ENCODE data around the gene TUBGCP3. TPM values are rescaled to one million over a fixed set of nuclear protein-coding genes. Genes with fewer than 3 reads are reported as not detected.
A peak's percentile ranks its signal among the peaks of the same experiment; 100 is the strongest.
"Not testable (repeated sequence)": the region's sequence is repeated elsewhere in the genome, so short reads cannot be mapped to it uniquely, and the experiment has no call there.

TUBGCP3 gene
- total and polyA plus RNA-seq, 5 donors from 2014 or later, result 10.9 to 40.7 (median 15.0) TPM

- no peak overlapping the region for H3K4me3 Mint-ChIP-seq
- no peaks in the 10 kb centered on the region for H3K27me3 Mint-ChIP-seq
- Histone ChIP-seq H3K9me3 (ENCODE audit: control insufficient read depth in 2 of 2, low read length in 2 of 2) (no peaks in the 10 kb centered on the region), H3K4me1 (ENCODE audit: control insufficient read depth, insufficient read depth, low read length, poor library complexity, severe bottlenecking) (no peaks in the 10 kb centered on the region), H3K36me3 (ENCODE audit: control insufficient read depth, insufficient read depth, low read length) (peaks cover 62% of the 10 kb centered on the region), H3K27ac (ENCODE audit: insufficient read depth, low read length, poor library complexity, severe bottlenecking) (no peak overlapping the region), H3K27me3 (ENCODE audit: control insufficient read depth, insufficient read depth, low read length) (no peaks in the 10 kb centered on the region), H3K4me3 (ENCODE audit: low read depth, low read length) (no peak overlapping the region)
- peaks cover 41% of the 10 kb centered on the region for H3K36me3 Mint-ChIP-seq
- DNase-seq (no peak), ATAC-seq (ENCODE audit: low read depth in 2 of 2) (no peak)
- peak overlapping the region in 1 of 3 donors; percentile 56 for H3K27ac Mint-ChIP-seq
- H3K9me3 Mint-ChIP-seq, result no peaks in the 10 kb centered on the region
- peaks cover 5 to 13% (median 11%) of the 10 kb centered on the region in 4 donors for H3K4me1 Mint-ChIP-seq
Measured at GRCh38 chr13:112561478-112561877, 26.5 kb downstream of the TUBGCP3 start.

- H3K4me1 ChIP-seq (ENCODE audit: control insufficient read depth, insufficient read depth, low read length, poor library complexity, severe bottlenecking), result no peaks in the 10 kb centered on the region
- DNase-seq, result no peak
- H3K36me3 Mint-ChIP-seq, result peaks cover 50% of the 10 kb centered on the region
- no peak overlapping the region for H3K4me3 ChIP-seq (ENCODE audit: low read depth, low read length)
- peaks cover 75% of the 10 kb centered on the region for H3K36me3 ChIP-seq (ENCODE audit: control insufficient read depth, insufficient read depth, low read length)
- no peak for ATAC-seq (ENCODE audit: low read depth in 2 of 2)
- H3K27ac ChIP-seq (ENCODE audit: insufficient read depth, low read length, poor library complexity, severe bottlenecking), result no peak overlapping the region
- peak overlapping the region in 1 of 3 donors; percentile 68 for H3K27ac Mint-ChIP-seq
- peaks cover 5 to 15% (median 11%) of the 10 kb centered on the region in 4 donors for H3K4me1 Mint-ChIP-seq
- H3K9me3 Mint-ChIP-seq, result no peaks in the 10 kb centered on the region
- no peaks in the 10 kb centered on the region for H3K27me3 ChIP-seq (ENCODE audit: control insufficient read depth, insufficient read depth, low read length)
- H3K9me3 ChIP-seq (ENCODE audit: control insufficient read depth in 2 of 2, low read length in 2 of 2), result no peaks in the 10 kb centered on the region
- no peak overlapping the region for H3K4me3 Mint-ChIP-seq
- no peaks in the 10 kb centered on the region for H3K27me3 Mint-ChIP-seq
Measured at GRCh38 chr13:112558696-112559418, 29.1 kb downstream of the TUBGCP3 start.

- Histone ChIP-seq H3K36me3 (ENCODE audit: control insufficient read depth, insufficient read depth, low read length) (peaks cover 84% of the 10 kb centered on the region), H3K4me1 (ENCODE audit: control insufficient read depth, insufficient read depth, low read length, poor library complexity, severe bottlenecking) (no peaks in the 10 kb centered on the region), H3K27ac (ENCODE audit: insufficient read depth, low read length, poor library complexity, severe bottlenecking) (no peak overlapping the region), H3K27me3 (ENCODE audit: control insufficient read depth, insufficient read depth, low read length) (no peaks in the 10 kb centered on the region), H3K9me3 (ENCODE audit: control insufficient read depth in 2 of 2, low read length in 2 of 2) (no peaks in the 10 kb centered on the region), H3K4me3 (ENCODE audit: low read depth, low read length) (no peak overlapping the region)
- Mint-ChIP-seq H3K27me3 (no peaks in the 10 kb centered on the region), H3K4me3 (no peak overlapping the region), H3K4me1 (peaks cover 5 to 15% (median 8%) of the 10 kb centered on the region in 4 donors), H3K9me3 (no peaks in the 10 kb centered on the region), H3K27ac (no peak overlapping the region), H3K36me3 (peaks cover 53% of the 10 kb centered on the region)
- DNase-seq, result no peak
- ATAC-seq (ENCODE audit: low read depth in 2 of 2), result no peak
Measured at GRCh38 chr13:112556600-112556999, 31.4 kb downstream of the TUBGCP3 start.

- Mint-ChIP-seq H3K4me1 (peaks cover 0 to 5% (median 2%) of the 10 kb centered on the region in 4 donors), H3K4me3 (no peak overlapping the region), H3K27ac (no peak overlapping the region), H3K27me3 (no peaks in the 10 kb centered on the region), H3K36me3 (peaks cover 60% of the 10 kb centered on the region), H3K9me3 (no peaks in the 10 kb centered on the region)
- Histone ChIP-seq H3K9me3 (ENCODE audit: control insufficient read depth in 2 of 2, low read length in 2 of 2) (no peaks in the 10 kb centered on the region), H3K36me3 (ENCODE audit: control insufficient read depth, insufficient read depth, low read length) (peaks cover 86% of the 10 kb centered on the region), H3K4me1 (ENCODE audit: control insufficient read depth, insufficient read depth, low read length, poor library complexity, severe bottlenecking) (no peaks in the 10 kb centered on the region), H3K4me3 (ENCODE audit: low read depth, low read length) (no peak overlapping the region), H3K27me3 (ENCODE audit: control insufficient read depth, insufficient read depth, low read length) (no peaks in the 10 kb centered on the region), H3K27ac (ENCODE audit: insufficient read depth, low read length, poor library complexity, severe bottlenecking) (no peak overlapping the region)
- DNase-seq (no peak), ATAC-seq (ENCODE audit: low read depth in 2 of 2) (no peak)
Measured at GRCh38 chr13:112554214-112554850, 33.6 kb downstream of the TUBGCP3 start.

GRCh38 chr13:112548975-112549374 lies 39.0 kb downstream of the TUBGCP3 start:
- not testable (repeated sequence) for H3K27me3 Mint-ChIP-seq; H3K27ac Mint-ChIP-seq; H3K4me3 ChIP-seq (ENCODE audit: low read depth, low read length); H3K4me3 Mint-ChIP-seq; H3K27ac ChIP-seq (ENCODE audit: insufficient read depth, low read length, poor library complexity, severe bottlenecking); H3K4me1 ChIP-seq (ENCODE audit: control insufficient read depth, insufficient read depth, low read length, poor library complexity, severe bottlenecking); H3K4me1 Mint-ChIP-seq; H3K9me3 Mint-ChIP-seq; H3K9me3 ChIP-seq (ENCODE audit: control insufficient read depth in 2 of 2, low read length in 2 of 2); DNase-seq; ATAC-seq (ENCODE audit: low read depth in 2 of 2); H3K27me3 ChIP-seq (ENCODE audit: control insufficient read depth, insufficient read depth, low read length)
- H3K36me3 Mint-ChIP-seq, result peaks cover 71% of the 10 kb centered on the region
- H3K36me3 ChIP-seq (ENCODE audit: control insufficient read depth, insufficient read depth, low read length), result peaks cover 73% of the 10 kb centered on the region

- DNase-seq, result no peak
- Histone ChIP-seq H3K27me3 (ENCODE audit: control insufficient read depth, insufficient read depth, low read length) (no peaks in the 10 kb centered on the region), H3K4me1 (ENCODE audit: control insufficient read depth, insufficient read depth, low read length, poor library complexity, severe bottlenecking) (no peaks in the 10 kb centered on the region), H3K36me3 (ENCODE audit: control insufficient read depth, insufficient read depth, low read length) (peaks cover 45% of the 10 kb centered on the region), H3K27ac (ENCODE audit: insufficient read depth, low read length, poor library complexity, severe bottlenecking) (no peak overlapping the region), H3K4me3 (ENCODE audit: low read depth, low read length) (no peak overlapping the region), H3K9me3 (ENCODE audit: control insufficient read depth in 2 of 2, low read length in 2 of 2) (no peaks in the 10 kb centered on the region)
- no peaks in the 10 kb centered on the region for H3K4me1 Mint-ChIP-seq
- H3K36me3 Mint-ChIP-seq, result peaks cover 60% of the 10 kb centered on the region
- H3K27ac Mint-ChIP-seq, result peak overlapping the region in 1 of 3 donors; percentile 36
- peaks cover 0 to 2% (median 0%) of the 10 kb centered on the region in 7 donors for H3K9me3 Mint-ChIP-seq
- no peak for ATAC-seq (ENCODE audit: low read depth in 2 of 2)
- no peaks in the 10 kb centered on the region for H3K27me3 Mint-ChIP-seq
- H3K4me3 Mint-ChIP-seq, result no peak overlapping the region
Measured at GRCh38 chr13:112545856-112546255, 42.1 kb downstream of the TUBGCP3 start.

- Mint-ChIP-seq H3K9me3 (peaks cover 0 to 3% (median 0%) of the 10 kb centered on the region in 7 donors), H3K36me3 (peaks cover 5% of the 10 kb centered on the region), H3K27me3 (no peaks in the 10 kb centered on the region), H3K4me3 (peak overlapping the region in 1 of 4 donors; percentile 26), H3K4me1 (peaks cover 7 to 26% (median 15%) of the 10 kb centered on the region in 4 donors), H3K27ac (peak overlapping the region in 1 of 3 donors; percentile 62)
- no peak overlapping the region for H3K4me3 ChIP-seq (ENCODE audit: low read depth, low read length)
- DNase-seq, result peak; percentile 16 to 65 (median 46)
- H3K27me3 ChIP-seq (ENCODE audit: control insufficient read depth, insufficient read depth, low read length), result no peaks in the 10 kb centered on the region
- ATAC-seq (ENCODE audit: low read depth in 2 of 2), result peak; percentile 55 to 86
- no peaks in the 10 kb centered on the region for H3K9me3 ChIP-seq (ENCODE audit: control insufficient read depth in 2 of 2, low read length in 2 of 2)
- no peak overlapping the region for H3K27ac ChIP-seq (ENCODE audit: insufficient read depth, low read length, poor library complexity, severe bottlenecking)
- H3K36me3 ChIP-seq (ENCODE audit: control insufficient read depth, insufficient read depth, low read length), result no peaks in the 10 kb centered on the region
- H3K4me1 ChIP-seq (ENCODE audit: control insufficient read depth, insufficient read depth, low read length, poor library complexity, severe bottlenecking), result peaks cover 11% of the 10 kb centered on the region
Measured at GRCh38 chr13:112532837-112533745, 54.9 kb downstream of the TUBGCP3 start.

All from CD4-positive, CD25-positive, alpha-beta regulatory T cell (primary cell).